GM21367 (cell line): ENCODE measurements around the gene ITGA2B.
"Not testable (repeated sequence)": the region's sequence is repeated elsewhere in the genome, so short reads cannot be mapped to it uniquely, and the experiment has no call there.

Source experiments
- ATAC-seq: cut with Tn5 transposase; IDR thresholded peaks from one replicate; pipeline ENCODE4 v1.9.1; 2021; ENCODE audit not compliant: unreplicated experiment

ITGA2B gene

DNA sequence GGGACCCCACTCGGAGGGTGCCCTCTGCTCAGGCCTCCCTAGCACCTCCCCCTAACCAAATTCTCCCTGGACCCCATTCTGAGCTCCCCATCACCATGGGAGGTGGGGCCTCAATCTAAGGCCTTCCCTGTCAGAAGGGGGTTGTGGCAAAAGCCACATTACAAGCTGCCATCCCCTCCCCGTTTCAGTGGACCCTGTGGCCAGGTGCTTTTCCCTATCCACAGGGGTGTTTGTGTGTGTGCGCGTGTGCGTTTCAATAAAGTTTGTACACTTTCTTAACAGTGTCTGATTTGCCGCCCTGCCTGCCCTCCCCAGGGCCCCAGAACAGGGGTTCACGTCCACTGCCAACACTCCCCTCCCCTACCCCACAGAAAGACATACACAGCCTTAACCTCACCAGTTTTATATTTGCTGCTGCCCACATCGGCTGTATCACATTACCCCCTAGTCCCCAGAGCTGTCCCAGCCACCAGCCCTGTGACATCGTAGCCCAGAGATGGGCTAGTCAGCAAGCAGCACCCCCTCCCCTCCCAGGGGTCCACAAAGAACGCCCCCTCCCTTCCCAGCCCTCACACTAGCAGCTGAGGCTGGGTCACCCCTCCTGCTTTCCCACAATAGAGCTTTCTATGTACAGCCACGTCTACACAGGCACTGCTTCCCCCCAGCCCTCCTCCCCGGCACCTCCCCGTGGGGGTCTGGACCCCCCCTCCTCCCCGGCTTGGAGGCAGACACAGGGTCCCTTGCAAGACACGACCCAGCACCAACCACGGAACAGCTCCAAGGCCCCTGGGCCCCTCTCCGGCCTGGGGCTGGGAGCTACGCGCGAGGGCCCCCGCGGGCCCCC is 36.4 kb downstream of the ITGA2B start:
- no peak for ATAC-seq

DNA sequence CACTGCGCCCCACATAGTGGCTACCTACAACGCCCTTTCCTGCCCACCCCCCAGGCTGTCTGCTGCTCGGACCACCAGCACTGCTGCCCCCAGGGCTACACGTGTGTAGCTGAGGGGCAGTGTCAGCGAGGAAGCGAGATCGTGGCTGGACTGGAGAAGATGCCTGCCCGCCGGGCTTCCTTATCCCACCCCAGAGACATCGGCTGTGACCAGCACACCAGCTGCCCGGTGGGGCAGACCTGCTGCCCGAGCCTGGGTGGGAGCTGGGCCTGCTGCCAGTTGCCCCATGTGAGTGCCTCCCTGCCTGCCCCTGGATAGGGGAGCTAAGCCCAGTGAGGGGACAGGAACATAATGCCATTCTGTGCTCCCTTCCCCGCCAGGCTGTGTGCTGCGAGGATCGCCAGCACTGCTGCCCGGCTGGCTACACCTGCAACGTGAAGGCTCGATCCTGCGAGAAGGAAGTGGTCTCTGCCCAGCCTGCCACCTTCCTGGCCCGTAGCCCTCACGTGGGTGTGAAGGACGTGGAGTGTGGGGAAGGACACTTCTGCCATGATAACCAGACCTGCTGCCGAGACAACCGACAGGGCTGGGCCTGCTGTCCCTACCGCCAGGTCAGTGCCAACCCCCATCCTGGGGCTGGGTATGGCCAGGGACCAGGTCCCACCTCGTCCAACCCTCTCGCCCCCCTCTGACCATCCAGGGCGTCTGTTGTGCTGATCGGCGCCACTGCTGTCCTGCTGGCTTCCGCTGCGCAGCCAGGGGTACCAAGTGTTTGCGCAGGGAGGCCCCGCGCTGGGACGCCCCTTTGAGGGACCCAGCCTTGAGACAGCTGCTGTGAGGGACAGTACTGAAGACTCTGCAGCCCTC is 37.3 kb downstream of the ITGA2B start:
- ATAC-seq = no peak

DNA sequence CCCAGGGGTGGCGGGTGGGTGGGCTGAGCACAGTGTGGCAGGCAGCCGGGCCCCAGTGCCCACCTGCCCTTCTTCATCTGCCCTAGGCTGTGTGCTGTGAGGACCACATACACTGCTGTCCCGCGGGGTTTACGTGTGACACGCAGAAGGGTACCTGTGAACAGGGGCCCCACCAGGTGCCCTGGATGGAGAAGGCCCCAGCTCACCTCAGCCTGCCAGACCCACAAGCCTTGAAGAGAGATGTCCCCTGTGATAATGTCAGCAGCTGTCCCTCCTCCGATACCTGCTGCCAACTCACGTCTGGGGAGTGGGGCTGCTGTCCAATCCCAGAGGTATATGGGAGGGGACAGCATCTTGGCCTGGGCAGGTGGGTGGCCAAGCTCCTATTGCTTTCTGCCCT is 38.0 kb downstream of the ITGA2B start:
- ATAC-seq = no peak

- ATAC-seq = no peak
These were observed 38.7 kb downstream of the ITGA2B start for GRCh38 chr17:44350733-44351226.

DNA sequence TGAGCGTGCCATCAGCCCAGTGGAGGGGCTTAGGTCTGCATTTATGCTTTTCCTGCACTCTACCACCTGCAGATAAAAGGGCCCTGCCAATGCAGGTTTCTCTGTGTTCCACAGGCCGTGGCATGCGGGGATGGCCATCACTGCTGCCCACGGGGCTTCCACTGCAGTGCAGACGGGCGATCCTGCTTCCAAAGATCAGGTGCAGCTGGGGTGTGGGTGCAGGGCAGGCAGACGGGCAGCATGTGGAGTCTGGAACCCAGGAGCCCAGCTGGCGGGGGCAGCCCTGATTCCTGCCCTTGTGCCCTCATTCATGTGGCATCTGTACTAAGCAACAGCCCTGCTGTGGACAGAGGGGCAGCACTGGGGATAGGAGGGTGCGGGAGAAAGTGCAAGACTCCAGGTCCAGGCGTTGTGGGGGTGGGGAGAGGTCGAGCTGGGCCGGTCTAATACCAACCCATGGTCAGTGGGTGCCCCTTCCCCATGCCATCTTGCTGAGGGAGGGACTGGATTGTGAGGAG is 39.8 kb downstream of the ITGA2B start:
- no peak for ATAC-seq

GRCh38 chr17:44348988-44349364 is 40.5 kb downstream of the ITGA2B start:
- no peak for ATAC-seq

- no peak for ATAC-seq
These were observed 41.0 kb downstream of the ITGA2B start for GRCh38 chr17:44348234-44348987.

- ATAC-seq = not testable (repeated sequence)
These were observed 42.0 kb downstream of the ITGA2B start for GRCh38 chr17:44347206-44348055.

GRCh38 chr17:44346064-44346844 is 43.2 kb downstream of the ITGA2B start:
- ATAC-seq = no peak

DNA sequence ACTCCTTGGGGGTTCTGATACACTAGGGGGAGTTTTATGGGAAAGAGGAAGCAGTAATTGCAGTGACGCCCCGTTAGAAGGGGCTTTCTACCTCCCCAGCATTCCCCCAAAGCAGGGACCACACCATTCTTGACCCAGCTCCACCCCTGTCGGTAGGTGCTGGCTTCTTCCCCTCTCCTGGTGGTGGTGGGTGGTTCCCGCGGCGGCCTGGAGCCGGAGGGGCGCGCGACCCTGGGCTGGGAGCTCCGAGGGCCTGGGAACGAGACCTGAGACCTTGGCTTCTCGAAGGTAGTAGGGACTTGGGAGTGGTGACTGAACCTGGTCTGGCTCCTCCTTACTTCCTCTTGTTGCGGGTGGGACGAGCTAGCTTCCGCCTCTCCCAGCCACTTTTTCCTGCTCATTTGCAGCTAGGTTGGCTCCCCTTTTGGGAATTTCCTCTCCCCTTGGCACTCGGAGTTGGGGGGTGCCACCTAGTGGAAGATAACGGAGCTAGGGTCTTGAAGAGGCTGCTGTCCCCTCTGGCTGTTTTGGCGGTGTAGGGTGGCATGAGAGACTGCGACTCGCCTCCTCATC is 43.9 kb downstream of the ITGA2B start:
- ATAC-seq = no peak

- peak; percentile 41 for ATAC-seq
These were observed 44.5 kb downstream of the ITGA2B start, which contains the start of gene GRN for GRCh38 chr17:44344939-44345453. Gene GRN, plus strand, starts transcription at chr17:44345302. Its CDS starts 3,863 bp downstream, at chr17:44349165.

DNA sequence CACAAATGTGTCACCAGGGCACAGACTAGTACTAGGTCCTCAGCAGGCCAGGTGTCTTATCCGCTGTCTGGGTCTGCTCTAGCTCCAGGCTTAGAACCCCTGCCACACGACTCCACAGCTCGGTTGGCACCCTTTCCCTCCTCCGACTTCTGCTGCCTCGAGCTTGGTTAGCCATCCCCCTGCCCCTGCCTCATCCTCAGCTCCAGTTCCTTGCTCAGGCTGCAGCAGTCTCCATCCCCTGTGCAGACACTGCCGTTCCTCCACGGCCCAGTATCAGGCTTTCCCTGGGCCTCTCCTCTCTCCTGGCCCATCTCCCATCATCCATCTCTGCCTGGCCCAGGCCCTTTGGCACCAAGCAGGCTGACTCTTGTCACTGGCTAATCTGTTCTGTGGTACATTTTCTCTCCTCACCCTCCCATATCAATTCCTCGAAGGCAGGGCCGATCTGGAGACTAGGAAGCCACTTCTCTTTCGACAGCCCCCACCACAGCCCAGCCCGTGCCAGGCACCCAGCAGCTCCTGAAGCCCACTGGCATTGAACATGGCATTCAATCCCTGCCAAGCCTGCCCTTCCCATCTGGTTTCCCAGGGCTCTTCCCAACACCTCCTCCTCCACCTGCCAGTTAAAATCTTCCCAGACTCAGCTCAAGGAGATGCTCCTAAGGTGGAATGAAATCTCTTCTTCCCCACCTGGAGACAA is 45.8 kb downstream of the ITGA2B start:
- ATAC-seq = no peak

GRCh38 chr17:44340553-44340952 is 48.9 kb downstream of the ITGA2B start:
- ATAC-seq = not testable (repeated sequence)

- no peak for ATAC-seq
These were observed 50.7 kb downstream of the ITGA2B start for GRCh38 chr17:44338702-44339101.

DNA sequence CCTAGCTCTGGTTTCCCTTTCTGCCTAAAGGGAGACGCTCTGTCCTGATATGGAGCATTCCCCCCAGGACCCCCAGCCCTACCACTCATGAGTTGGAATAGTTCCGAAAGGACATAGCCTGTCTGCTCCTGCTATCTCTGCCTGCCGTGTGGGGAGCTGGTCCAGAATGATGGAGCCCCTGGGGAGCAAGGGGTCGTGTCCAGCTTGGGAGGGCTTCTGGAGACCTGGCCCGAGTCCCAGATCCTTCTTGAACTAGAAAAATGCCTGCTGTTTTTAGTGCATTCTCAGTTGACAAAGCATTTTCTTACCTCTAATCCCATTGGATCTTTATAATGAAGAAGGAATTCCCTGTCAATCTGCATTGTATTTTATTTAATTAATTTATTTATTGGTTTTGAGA is 53.5 kb downstream of the ITGA2B start:
- no peak for ATAC-seq

- ATAC-seq = no peak
These were observed 53.9 kb downstream of the ITGA2B start for GRCh38 chr17:44335564-44335963.

DNA sequence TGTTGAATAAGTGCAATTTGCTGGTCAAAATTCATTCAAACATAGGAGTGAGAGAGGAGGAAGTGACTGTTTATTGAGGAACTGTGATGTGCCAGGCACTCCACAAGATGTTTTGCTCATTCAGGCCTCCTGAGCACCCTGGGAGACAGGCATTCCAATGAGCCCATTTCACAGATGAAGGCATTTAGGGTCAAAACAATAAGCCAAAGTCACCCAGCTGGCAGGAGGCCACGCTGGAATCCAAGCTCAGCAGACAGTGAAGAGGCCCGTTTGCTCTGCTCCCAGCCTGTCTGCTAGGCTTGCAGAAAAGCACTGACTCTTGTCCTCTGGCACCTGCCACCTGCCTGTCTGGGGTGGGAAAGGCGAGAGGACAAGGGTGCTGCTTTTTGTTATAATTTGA is 54.7 kb downstream of the ITGA2B start:
- ATAC-seq = no peak

GRCh38 chr17:44334315-44334714 is 55.1 kb downstream of the ITGA2B start:
- ATAC-seq = no peak
